ENCODE results near the gene DCST2.
"Not testable (repeated sequence)": the region's sequence is repeated elsewhere in the genome, so short reads cannot be mapped to it uniquely, and the experiment has no call there.

Gene DCST2

GRCh38 chr1:154995301-154995983 lies 38.1 kb downstream of the DCST2 start:
- peak; percentile 15 for DNase-seq

- DNase-seq: no peak
These were observed 39.0 kb downstream of the DCST2 start for GRCh38 chr1:154994591-154994990.

- no peak for DNase-seq
These were observed 39.4 kb downstream of the DCST2 start for GRCh38 chr1:154994269-154994587.

GRCh38 chr1:154993572-154994268 lies 39.9 kb downstream of the DCST2 start, which contains the start of gene LENEP:
LENEP (plus strand) TSS chr1:154993586; CDS start chr1:154993608, 22 bp downstream.
- DNase-seq: no peak

GRCh38 chr1:154992721-154993571 lies 40.6 kb downstream of the DCST2 start:
- peak; percentile 50 for DNase-seq

GRCh38 chr1:154990276-154990675 lies 43.3 kb downstream of the DCST2 start:
- no peak for DNase-seq

- DNase-seq: no peak
These were observed 44.3 kb downstream of the DCST2 start for GRCh38 chr1:154989195-154989860.

- no peak for DNase-seq
These were observed 45.3 kb downstream of the DCST2 start for GRCh38 chr1:154988058-154988954.

GRCh38 chr1:154987326-154987725 lies 46.3 kb downstream of the DCST2 start:
- no peak for DNase-seq

GRCh38 chr1:154986736-154987135 lies 46.8 kb downstream of the DCST2 start:
- not testable (repeated sequence) for DNase-seq

- DNase-seq: no peak
These were observed 49.7 kb downstream of the DCST2 start for GRCh38 chr1:154983776-154984466.

- DNase-seq: peak; percentile 99
These were observed 50.5 kb downstream of the DCST2 start, which contains the start of gene FLAD1 for GRCh38 chr1:154982897-154983648. FLAD1 (plus strand) TSS chr1:154983344; CDS start chr1:154983695, 351 bp downstream.

GRCh38 chr1:154982341-154982740 lies 51.2 kb downstream of the DCST2 start:
- DNase-seq: no peak

GRCh38 chr1:154978360-154978759 lies 55.2 kb downstream of the DCST2 start:
- DNase-seq: no peak

- DNase-seq: not testable (repeated sequence)
These were observed 55.8 kb downstream of the DCST2 start for GRCh38 chr1:154977762-154978161.

- no peak for DNase-seq
These were observed 58.0 kb downstream of the DCST2 start for GRCh38 chr1:154975409-154976059.

GRCh38 chr1:154974808-154975408 lies 58.7 kb downstream of the DCST2 start:
- peak; percentile 96 for DNase-seq

- DNase-seq: peak; percentile 99
These were observed 59.3 kb downstream of the DCST2 start, which contains the start of gene CKS1B for GRCh38 chr1:154974102-154974807. CKS1B (plus strand) TSS chr1:154974681; CDS start chr1:154974746, 65 bp downstream.

Data from NCI-H510A treated with DMSO at 0.1 percent for 48 hours (cell line).